ENCODE measurements around the gene OVCA2.

Gene OVCA2

DNA sequence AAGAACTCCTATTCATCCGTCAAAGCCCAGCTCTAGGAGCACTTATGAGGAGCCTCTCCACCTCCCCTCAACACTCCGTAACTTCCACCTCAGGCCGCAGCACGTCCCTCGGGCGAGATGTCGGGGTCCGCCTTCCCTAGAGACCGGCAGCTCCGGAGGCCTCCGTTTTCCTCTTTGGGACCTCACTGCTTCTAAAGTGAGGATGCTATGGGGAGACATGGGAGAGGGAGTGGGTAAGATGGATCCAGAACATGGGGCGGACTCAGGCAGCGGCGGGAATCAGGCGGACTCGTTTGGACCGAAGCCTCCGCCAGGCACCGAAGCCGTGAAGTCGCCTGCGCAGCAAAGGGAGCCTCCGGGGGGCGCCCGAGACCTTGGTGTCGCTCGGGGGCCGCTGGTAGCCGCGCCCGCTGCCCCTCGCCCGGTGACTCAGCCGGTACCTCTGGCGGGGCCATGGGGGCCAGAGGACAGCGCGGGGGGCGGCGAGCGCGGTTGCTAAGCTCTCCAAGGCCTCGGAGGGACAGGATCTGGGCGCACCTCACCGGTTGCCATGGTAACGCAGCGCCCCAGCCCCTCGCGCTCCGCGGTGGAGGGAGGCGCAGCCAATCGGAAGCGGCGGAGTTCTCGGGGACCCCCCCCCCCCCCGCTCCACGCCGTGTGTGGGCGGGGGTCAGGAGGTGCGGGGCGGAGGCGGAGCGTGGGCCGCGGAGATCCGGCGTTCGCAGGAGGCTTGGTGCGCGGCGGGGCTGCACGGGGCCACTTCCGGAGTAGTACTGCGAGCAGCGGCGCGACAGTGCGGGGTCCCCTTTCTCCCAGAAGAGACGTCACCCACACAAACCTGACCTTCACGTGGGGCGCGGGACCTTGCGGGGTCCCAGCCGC is 11.8 kb downstream of the OVCA2 start:
- H3K27me3 Mint-ChIP-seq (ENCODE audit: low read depth, poor library complexity) = peaks cover 72% of the 10 kb centered on the region
- H3K27ac Mint-ChIP-seq = no peak overlapping the region
- peak; percentile 64 for DNase-seq
- no peaks in the 10 kb centered on the region for H3K36me3 Mint-ChIP-seq (ENCODE audit: low read depth)
- H3K4me3 Mint-ChIP-seq = peak overlapping the region; percentile 70
- peak; percentile 45 for TF ChIP-seq CTCF (IDR thresholded peaks at IDR 0.05)
- no peaks in the 10 kb centered on the region for H3K9me3 Mint-ChIP-seq
- H3K4me1 Mint-ChIP-seq = peaks cover 20% of the 10 kb centered on the region

DNA sequence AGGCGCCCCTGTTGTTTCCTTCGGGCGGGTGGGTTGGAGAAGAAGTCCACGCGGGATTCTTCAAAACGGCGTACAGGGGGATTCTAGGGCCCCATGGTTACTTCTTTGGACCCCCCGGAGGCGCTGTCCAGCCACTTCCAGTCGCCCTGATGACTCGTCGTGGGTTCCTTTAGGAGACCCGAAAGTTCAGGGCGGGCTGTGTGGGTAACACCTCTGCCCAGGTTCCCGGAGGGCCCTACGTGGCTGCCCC is 12.4 kb downstream of the OVCA2 start:
- peaks cover 15% of the 10 kb centered on the region for H3K4me1 Mint-ChIP-seq
- no peak overlapping the region for H3K4me3 Mint-ChIP-seq
- H3K27ac Mint-ChIP-seq = no peak overlapping the region
- DNase-seq = no peak
- no peak for TF ChIP-seq CTCF (IDR thresholded peaks at IDR 0.05)
- H3K36me3 Mint-ChIP-seq (ENCODE audit: low read depth) = no peaks in the 10 kb centered on the region
- no peaks in the 10 kb centered on the region for H3K9me3 Mint-ChIP-seq
- peaks cover 72% of the 10 kb centered on the region for H3K27me3 Mint-ChIP-seq (ENCODE audit: low read depth, poor library complexity)

- Mint-ChIP-seq H3K27ac (no peak within 1 kb of the TSS), H3K36me3 (ENCODE audit: low read depth) (peaks cover 4% of the 10 kb centered on the region), H3K4me3 (peak within 1 kb of the TSS; percentile 66), H3K9me3 (no peaks in the 10 kb centered on the region), H3K4me1 (peaks cover 18% of the 10 kb centered on the region), H3K27me3 (ENCODE audit: low read depth, poor library complexity) (peaks cover 75% of the 10 kb centered on the region)
- peak; percentile 92 for TF ChIP-seq CTCF (IDR thresholded peaks at IDR 0.05)
- peak; percentile 82 for DNase-seq
Observed at GRCh38 chr17:2054512-2055291, 12.9 kb downstream of the OVCA2 start, which contains the start of gene HIC1. Gene HIC1 (plus strand): TSS chr17:2055103. CDS start chr17:2056691, 1,588 bp downstream.

GRCh38 chr17:2055292-2056205 is 13.7 kb downstream of the OVCA2 start:
- DNase-seq = peak; percentile 34
- Mint-ChIP-seq H3K9me3 (no peaks in the 10 kb centered on the region), H3K27ac (no peak overlapping the region), H3K27me3 (ENCODE audit: low read depth, poor library complexity) (peaks cover 84% of the 10 kb centered on the region), H3K36me3 (ENCODE audit: low read depth) (peaks cover 10% of the 10 kb centered on the region), H3K4me1 (peaks cover 18% of the 10 kb centered on the region), H3K4me3 (no peak overlapping the region)
- TF ChIP-seq CTCF (IDR thresholded peaks at IDR 0.05) = no peak

- Mint-ChIP-seq H3K4me1 (peaks cover 18% of the 10 kb centered on the region), H3K27ac (no peak overlapping the region), H3K36me3 (ENCODE audit: low read depth) (peaks cover 19% of the 10 kb centered on the region), H3K4me3 (peak overlapping the region; percentile 52), H3K27me3 (ENCODE audit: low read depth, poor library complexity) (peaks cover 87% of the 10 kb centered on the region), H3K9me3 (no peaks in the 10 kb centered on the region)
- DNase-seq = peak; percentile 53
- TF ChIP-seq CTCF (IDR thresholded peaks at IDR 0.05) = no peak
Observed at GRCh38 chr17:2056206-2057174, 14.7 kb downstream of the OVCA2 start.
